Astrocyte of the cerebellum (primary cell): Measurements from ENCODE around the gene TSG101.

Experiments used
- DNase-seq: peaks from one replicate; pipeline ENCODE4 v3.0.0-alpha.2; 2011; ENCODE audit warnings: low read depth
- H3K4me3 ChIP-seq: 2 replicates; pipeline ENCODE4 v1.5.1; 2011; ENCODE audit warnings: mild to moderate bottlenecking, low read depth, low read length, moderate library complexity
- CTCF ChIP-seq: IDR thresholded peaks from 2 replicates; pipeline ENCODE4 v1.5.1; 2012; ENCODE audit warnings: low read length, low read depth, moderate library complexity, mild to moderate bottlenecking; ENCODE audit errors: missing control alignments
- in situ Hi-C: cut with HindIII; loops from 2 replicates; pipeline ENCODE4 v1.10.0; 2017; ENCODE audit warnings: low sequenced_read_pairs

TSG101 gene

DNA sequence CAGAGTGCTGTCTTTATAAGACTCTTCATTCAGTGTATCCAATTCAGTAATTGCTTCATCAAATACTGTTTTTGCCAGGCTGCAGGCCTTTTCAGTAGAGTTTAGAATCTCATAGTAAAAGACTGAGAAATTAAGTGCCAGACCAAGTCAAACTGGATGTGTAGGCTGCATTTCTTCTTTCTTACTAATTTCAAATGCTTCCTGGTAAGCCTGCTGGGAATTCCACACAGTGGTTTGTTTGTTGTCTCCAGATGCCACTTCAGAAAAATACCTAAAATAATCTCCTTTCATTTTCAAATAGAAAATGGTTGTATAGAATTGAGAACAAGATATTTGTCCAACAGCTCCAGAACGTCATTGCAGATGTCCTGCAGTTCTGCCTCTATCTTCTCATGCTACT lies 36.4 kb downstream of the TSG101 start:
- TF ChIP-seq CTCF: no peak
- in situ Hi-C loops: no loop called here

DNA sequence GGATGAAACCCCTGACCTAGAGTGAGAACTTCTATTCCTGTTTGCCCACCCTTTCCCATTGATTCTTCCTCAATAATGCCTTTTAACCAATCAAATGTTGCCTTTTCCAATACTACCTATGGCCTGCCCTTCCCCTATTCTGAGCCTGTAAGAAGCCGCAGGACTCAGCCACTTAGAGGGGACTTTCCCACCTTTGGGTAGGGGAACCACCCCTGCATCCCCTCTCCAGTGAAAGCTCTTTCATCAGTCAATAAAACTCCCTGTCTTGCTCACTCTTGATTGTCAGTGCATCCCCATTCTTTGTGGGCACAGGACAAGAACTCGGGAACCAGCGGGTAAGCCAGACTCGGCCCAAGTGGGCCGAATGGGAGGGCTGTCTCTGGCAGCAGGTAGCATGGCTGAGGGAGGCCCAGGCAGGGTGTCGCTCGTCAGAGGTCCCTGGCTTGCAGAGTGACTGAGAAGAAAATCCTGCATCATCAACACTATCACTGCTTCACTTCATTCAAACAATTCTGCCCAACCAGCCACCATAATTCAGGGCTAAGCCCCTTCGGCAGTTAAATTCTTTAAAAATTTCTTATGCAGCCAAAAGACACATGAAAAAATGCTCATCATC lies 40.7 kb downstream of the TSG101 start:
- in situ Hi-C loops: no loop called here
- no peak overlapping the region for H3K4me3 ChIP-seq
- no peak for DNase-seq

More for the DNA sequence above, 36.4 kb downstream of the TSG101 start:
- no peak overlapping the region for H3K4me3 ChIP-seq
- no peak for DNase-seq

DNA sequence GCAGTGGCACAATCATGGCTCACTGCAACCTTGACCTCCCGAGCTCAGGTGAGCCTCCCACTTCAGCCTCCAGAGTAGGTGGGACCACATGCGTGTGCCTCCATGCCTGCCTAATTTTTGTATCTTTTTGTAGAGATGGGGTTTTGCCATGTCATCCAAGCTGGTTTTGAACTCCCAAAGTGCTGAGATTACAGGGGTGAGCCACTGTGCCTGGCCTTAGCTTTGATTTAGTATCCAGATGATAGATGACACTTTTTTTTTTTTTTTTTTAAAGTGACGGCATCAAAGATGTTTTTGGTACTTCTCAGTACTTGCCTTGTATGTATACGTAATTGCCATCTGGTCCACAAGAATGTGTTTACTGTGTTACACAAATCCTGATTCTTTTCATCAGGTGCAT lies 47.7 kb downstream of the TSG101 start:
- no peak for TF ChIP-seq CTCF
- no peak for DNase-seq
- no peak overlapping the region for H3K4me3 ChIP-seq
- in situ Hi-C loops: no loop called here

More for the DNA sequence above, 40.7 kb downstream of the TSG101 start:
- TF ChIP-seq CTCF: no peak

- in situ Hi-C loops: no loop called here
- TF ChIP-seq CTCF: no peak
- DNase-seq: no peak
- H3K4me3 ChIP-seq: no peak overlapping the region
Observed at GRCh38 chr11:18472587-18472986, 54.2 kb downstream of the TSG101 start.

DNA sequence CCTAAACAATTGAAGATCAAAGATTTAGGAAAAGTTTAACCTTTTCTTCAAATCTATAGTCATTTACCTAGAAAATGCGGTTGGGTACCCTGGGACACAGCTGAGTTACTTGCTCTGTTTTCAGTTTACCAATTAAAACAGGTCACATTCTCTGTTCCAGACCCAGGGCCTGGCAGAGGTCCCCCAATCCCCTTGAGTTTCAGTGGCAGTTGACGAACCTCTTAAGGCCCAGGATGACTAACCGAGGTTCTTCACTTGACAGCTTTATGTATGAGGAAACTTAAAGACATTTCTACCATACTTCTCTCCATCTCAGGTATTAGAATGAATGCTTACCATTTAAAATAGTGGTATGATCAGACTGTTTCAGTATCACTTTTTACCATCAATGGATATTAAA lies 54.7 kb downstream of the TSG101 start:
- in situ Hi-C loops: no loop called here
- no peak overlapping the region for H3K4me3 ChIP-seq
- TF ChIP-seq CTCF: no peak
- no peak for DNase-seq

DNA sequence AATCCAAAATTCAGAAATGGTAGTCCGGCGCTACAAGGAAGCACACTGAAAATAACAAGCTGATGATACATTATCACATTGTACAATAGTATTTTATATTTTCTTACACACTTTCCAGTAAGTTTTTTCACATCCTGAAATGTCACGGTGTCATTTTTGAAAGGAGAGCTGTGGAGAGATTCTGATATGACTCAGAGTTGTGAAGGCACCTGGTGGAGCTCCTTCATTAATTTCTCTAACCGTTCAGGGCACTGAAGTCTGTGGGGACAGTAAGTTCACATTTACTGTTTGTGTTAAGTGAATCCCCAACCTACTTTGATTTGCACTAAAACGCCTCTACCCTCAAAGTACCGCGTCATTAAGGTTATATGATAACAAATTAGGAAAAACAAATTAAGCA lies 57.8 kb downstream of the TSG101 start:
- no peak overlapping the region for H3K4me3 ChIP-seq
- DNase-seq: no peak
- in situ Hi-C loops: no loop called here
- no peak for TF ChIP-seq CTCF

GRCh38 chr11:18468059-18468458 lies 58.7 kb downstream of the TSG101 start:
- in situ Hi-C loops: no loop called here
- no peak for DNase-seq
- H3K4me3 ChIP-seq: no peak overlapping the region
- TF ChIP-seq CTCF: no peak
